Vagina (tissue), 2 donors: ENCODE data around the gene APOE.

Experiments
- POLR2A ChIP-seq, 2 donors: fragments of 450-650 bp; IDR thresholded peaks; one replicate each; pipeline ENCODE4 v1.6.1; 2017; ENCODE audit warnings: antibody characterized with exemption in 2 of 2, mild to moderate bottlenecking in 2 of 2, moderate library complexity in 2 of 2
- POLR2AphosphoS5 ChIP-seq, 2 donors: sonication (generic); formaldehyde crosslinking; IDR thresholded peaks; one replicate each; pipeline ENCODE4 v1.9.0; 2017; ENCODE audit warnings: antibody characterized with exemption in 2 of 2, mild to moderate bottlenecking in 2 of 2, low read depth in 1 of 2; ENCODE audit not compliant: insufficient read depth in 1 of 2
- TF ChIP-seq, protein P1 (sequence below), 3 experiments: fragments of 450-650 bp in 2 of 3; fragments of 200-600 bp in 1 of 3; sonication (generic) in 1 of 3; IDR thresholded peaks; one replicate each; pipeline ENCODE4 v1.5.1; 2017 to 2019; ENCODE audit warnings: antibody characterized with exemption in 3 of 3, mild to moderate bottlenecking in 2 of 3, moderate library complexity in 2 of 3

DNA sequence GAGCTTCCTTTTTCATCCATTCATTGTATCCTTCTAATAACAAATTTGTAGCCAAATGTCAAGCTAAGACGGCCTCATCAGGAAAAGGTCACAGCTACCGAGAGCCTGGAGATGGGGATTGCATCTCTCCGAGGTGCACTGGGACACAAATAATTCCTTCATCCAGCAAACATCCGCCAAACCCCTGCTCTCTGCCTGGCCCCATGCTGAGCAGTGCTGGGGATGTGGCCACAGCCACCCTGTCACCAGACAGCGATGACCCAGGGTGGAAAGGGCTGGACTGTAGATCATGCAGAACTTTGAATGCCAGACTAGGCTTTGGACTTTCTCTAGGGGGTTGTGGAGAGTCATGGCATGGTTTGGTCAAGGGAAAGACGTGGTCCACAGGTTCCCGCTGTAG is 12.7 kb upstream of the APOE start:
- TF ChIP-seq POLR2A (IDR thresholded peaks at IDR 0.05) (no peak), POLR2AphosphoS5 (IDR thresholded peaks at IDR 0.05; ENCODE audit: insufficient read depth in 1 of 2, low read depth in 1 of 2) (no peak)
- TF ChIP-seq, protein P1, sequence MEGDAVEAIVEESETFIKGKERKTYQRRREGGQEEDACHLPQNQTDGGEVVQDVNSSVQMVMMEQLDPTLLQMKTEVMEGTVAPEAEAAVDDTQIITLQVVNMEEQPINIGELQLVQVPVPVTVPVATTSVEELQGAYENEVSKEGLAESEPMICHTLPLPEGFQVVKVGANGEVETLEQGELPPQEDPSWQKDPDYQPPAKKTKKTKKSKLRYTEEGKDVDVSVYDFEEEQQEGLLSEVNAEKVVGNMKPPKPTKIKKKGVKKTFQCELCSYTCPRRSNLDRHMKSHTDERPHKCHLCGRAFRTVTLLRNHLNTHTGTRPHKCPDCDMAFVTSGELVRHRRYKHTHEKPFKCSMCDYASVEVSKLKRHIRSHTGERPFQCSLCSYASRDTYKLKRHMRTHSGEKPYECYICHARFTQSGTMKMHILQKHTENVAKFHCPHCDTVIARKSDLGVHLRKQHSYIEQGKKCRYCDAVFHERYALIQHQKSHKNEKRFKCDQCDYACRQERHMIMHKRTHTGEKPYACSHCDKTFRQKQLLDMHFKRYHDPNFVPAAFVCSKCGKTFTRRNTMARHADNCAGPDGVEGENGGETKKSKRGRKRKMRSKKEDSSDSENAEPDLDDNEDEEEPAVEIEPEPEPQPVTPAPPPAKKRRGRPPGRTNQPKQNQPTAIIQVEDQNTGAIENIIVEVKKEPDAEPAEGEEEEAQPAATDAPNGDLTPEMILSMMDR (IDR thresholded peaks at IDR 0.05) = no peak
